Suprapubic skin (tissue), 4 donors: ENCODE measurements around the gene THSD7B. TPM values are rescaled to one million over a fixed set of nuclear protein-coding genes. Genes with fewer than 3 reads are reported as not detected.

Experiments used
- DNase-seq, 2 donors: peaks; one replicate each; pipeline ENCODE4 v3.0.0-alpha.2; 2019; ENCODE audit warnings: low spot score in 2 of 2
- H3K27ac ChIP-seq: fragments of 200-600 bp; sonication (generic); one replicate; pipeline ENCODE4 v1.5.1; 2019
- H3K27me3 ChIP-seq: fragments of 200-600 bp; sonication (generic); one replicate; pipeline ENCODE4 v1.5.1; 2019
- H3K36me3 ChIP-seq: fragments of 200-600 bp; sonication (generic); one replicate; pipeline ENCODE4 v1.5.1; 2019
- H3K4me1 ChIP-seq: fragments of 200-600 bp; sonication (generic); one replicate; pipeline ENCODE4 v1.5.1; 2019
- H3K4me3 ChIP-seq: fragments of 200-600 bp; sonication (generic); one replicate; pipeline ENCODE4 v1.5.1; 2019; ENCODE audit warnings: mild to moderate bottlenecking
- H3K9me3 ChIP-seq: fragments of 200-600 bp; sonication (generic); one replicate; pipeline ENCODE4 v1.5.1; 2019
- CTCF ChIP-seq, 2 donors: fragments of 200-600 bp in 1 of 2; fragments of 450-650 bp in 1 of 2; sonication (generic) in 1 of 2; IDR thresholded peaks; one replicate each; pipeline ENCODE4 v1.5.1; 2016 to 2019; ENCODE audit warnings: antibody characterized with exemption in 2 of 2, mild to moderate bottlenecking in 1 of 2, moderate library complexity in 1 of 2
- EP300 ChIP-seq: sonication (generic); formaldehyde crosslinking; IDR thresholded peaks from one replicate; pipeline ENCODE4 v1.6.1; 2017; ENCODE audit warnings: antibody characterized with exemption
- POLR2A ChIP-seq, 2 donors: fragments of 450-650 bp; IDR thresholded peaks; one replicate each; pipeline ENCODE4 v1.6.1; 2017; ENCODE audit warnings: antibody characterized with exemption in 2 of 2, mild to moderate bottlenecking in 2 of 2, moderate library complexity in 2 of 2
- POLR2AphosphoS5 ChIP-seq, 3 donors: sonication (generic); formaldehyde crosslinking; IDR thresholded peaks; one replicate each; pipeline ENCODE4 v1.6.1; 2017; ENCODE audit warnings: antibody characterized with exemption in 3 of 3
- WGBS: methylation state at CpG from one replicate; pipeline ENCODE4 v1.1.5; 2018; 5-methylcytosine and 5-hydroxymethylcytosine counted together
- total RNA-seq, 4 donors: library from RNA; depleted of rRNA; stranded (reverse); fragments of >200 nt; gene quantifications; one replicate each; pipeline ENCODE4 v1.1.0, GENCODE V29; 2016

THSD7B gene
- total RNA-seq, 4 donors from 2014 or later = 0.18 to 1.1 (median 0.34) TPM; not detected in 1

- Histone ChIP-seq H3K36me3 (no peaks in the 10 kb centered on the region), H3K27ac (no peak overlapping the region), H3K9me3 (no peaks in the 10 kb centered on the region), H3K27me3 (no peaks in the 10 kb centered on the region), H3K4me3 (no peak overlapping the region), H3K4me1 (no peaks in the 10 kb centered on the region)
- no peak for DNase-seq
- 20% methylated on average over 2 of the region's 2 CpGs for WGBS
- no peak for TF ChIP-seq EP300
- TF ChIP-seq POLR2AphosphoS5 (IDR thresholded peaks at IDR 0.05) = no peak
- no peak for TF ChIP-seq POLR2A (IDR thresholded peaks at IDR 0.05)
- no peak for TF ChIP-seq CTCF (IDR thresholded peaks at IDR 0.05)
Observed at GRCh38 chr2:137262594-137262993, 497.2 kb downstream of the THSD7B start.

- Histone ChIP-seq H3K27ac (no peak overlapping the region), H3K4me1 (no peaks in the 10 kb centered on the region), H3K9me3 (no peaks in the 10 kb centered on the region), H3K36me3 (no peaks in the 10 kb centered on the region), H3K27me3 (no peaks in the 10 kb centered on the region), H3K4me3 (no peak overlapping the region)
- TF ChIP-seq EP300 (no peak), POLR2AphosphoS5 (IDR thresholded peaks at IDR 0.05) (no peak)
- WGBS = 43% methylated on average over 4 of the region's 4 CpGs
- DNase-seq = no peak
Observed at GRCh38 chr2:137287913-137288639, 522.7 kb downstream of the THSD7B start.

DNA sequence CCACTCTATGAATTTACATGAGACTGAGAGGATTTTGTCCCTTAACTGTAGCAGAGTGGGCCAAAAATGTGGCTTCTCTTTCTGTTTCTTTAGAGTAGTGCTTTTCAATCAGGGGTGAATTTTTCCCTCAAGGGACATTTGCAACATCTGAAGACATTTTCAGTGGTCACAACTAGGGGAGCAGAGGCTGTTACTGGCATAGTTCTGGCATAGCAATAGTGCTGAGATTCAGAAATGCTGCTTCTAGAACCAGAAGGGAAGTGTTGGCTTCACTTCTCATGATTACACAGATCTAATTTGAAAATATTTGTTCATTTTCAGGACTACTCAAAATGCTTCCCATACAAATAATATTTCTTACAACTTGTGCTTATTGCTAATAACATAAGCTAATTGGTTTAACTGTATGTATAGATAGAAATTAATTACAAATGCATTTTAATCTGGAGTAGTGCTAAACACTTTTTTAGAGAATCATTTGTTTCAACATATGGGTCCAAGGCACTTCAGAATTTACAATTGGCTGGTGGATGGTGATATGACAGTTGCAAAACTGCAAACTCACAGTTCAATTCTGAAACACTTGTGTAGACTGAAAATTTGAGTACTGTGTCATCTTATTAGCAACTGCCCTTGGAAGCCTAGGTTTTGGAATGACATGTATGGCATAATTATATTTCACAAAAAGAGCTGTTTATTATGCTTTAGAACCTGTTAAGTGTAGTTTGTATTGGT is 526.7 kb downstream of the THSD7B start:
- TF ChIP-seq POLR2AphosphoS5 (IDR thresholded peaks at IDR 0.05) (no peak), EP300 (no peak), POLR2A (IDR thresholded peaks at IDR 0.05) (no peak), CTCF (IDR thresholded peaks at IDR 0.05) (no peak)
- no peak overlapping the region for H3K27ac ChIP-seq
- H3K4me3 ChIP-seq = no peak overlapping the region
- DNase-seq = no peak
- no peaks in the 10 kb centered on the region for H3K27me3 ChIP-seq
- no peaks in the 10 kb centered on the region for H3K4me1 ChIP-seq
- no peaks in the 10 kb centered on the region for H3K36me3 ChIP-seq
- H3K9me3 ChIP-seq = no peaks in the 10 kb centered on the region

DNA sequence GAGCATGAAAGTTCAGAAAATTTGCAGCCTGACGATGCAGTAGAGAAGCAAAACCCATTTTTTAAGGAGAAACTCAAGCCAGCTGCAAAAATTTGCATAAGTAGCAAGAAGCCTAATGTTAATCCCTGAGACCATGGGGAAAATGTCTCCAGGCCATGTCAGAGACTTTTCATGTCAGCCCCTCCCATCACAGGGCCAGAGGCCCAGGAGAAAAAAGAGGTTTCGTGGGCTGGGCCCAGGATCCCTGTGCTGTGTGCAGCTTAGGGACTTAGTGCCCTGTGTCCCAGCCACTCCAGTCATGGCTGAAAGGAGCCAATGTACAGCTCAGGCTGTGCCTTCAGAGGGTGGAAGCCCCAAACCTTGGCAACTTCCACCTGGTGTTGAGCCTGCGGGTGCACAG is 533.0 kb downstream of the THSD7B start:
- H3K27me3 ChIP-seq = no peaks in the 10 kb centered on the region
- H3K9me3 ChIP-seq = no peaks in the 10 kb centered on the region
- no peak overlapping the region for H3K27ac ChIP-seq
- no peaks in the 10 kb centered on the region for H3K36me3 ChIP-seq
- no peak for TF ChIP-seq CTCF (IDR thresholded peaks at IDR 0.05)
- no peak for TF ChIP-seq POLR2A (IDR thresholded peaks at IDR 0.05)
- no peak for TF ChIP-seq POLR2AphosphoS5 (IDR thresholded peaks at IDR 0.05)
- TF ChIP-seq EP300 = no peak
- H3K4me1 ChIP-seq = no peaks in the 10 kb centered on the region
- DNase-seq = no peak
- H3K4me3 ChIP-seq = no peak overlapping the region
- 72% methylated on average over 3 of the region's 3 CpGs for WGBS

GRCh38 chr2:137300987-137301386 is 535.6 kb downstream of the THSD7B start:
- Histone ChIP-seq H3K36me3 (no peaks in the 10 kb centered on the region), H3K4me1 (no peaks in the 10 kb centered on the region), H3K4me3 (no peak overlapping the region), H3K27me3 (no peaks in the 10 kb centered on the region), H3K27ac (no peak overlapping the region), H3K9me3 (no peaks in the 10 kb centered on the region)
- TF ChIP-seq CTCF (IDR thresholded peaks at IDR 0.05) = no peak
- no peak for TF ChIP-seq POLR2A (IDR thresholded peaks at IDR 0.05)
- TF ChIP-seq EP300 = no peak
- TF ChIP-seq POLR2AphosphoS5 (IDR thresholded peaks at IDR 0.05) = no peak
- 68% methylated on average over 2 of the region's 2 CpGs for WGBS
- DNase-seq = no peak
